Measurements from ENCODE around the gene SORBS1. TPM values are rescaled to one million over a fixed set of nuclear protein-coding genes. Genes with fewer than 3 reads are reported as not detected.

SORBS1 gene
- total and polyA plus RNA-seq, 3 experiments from 2014 or later, result 0.28 to 1.7 (median 0.92) TPM

DNA sequence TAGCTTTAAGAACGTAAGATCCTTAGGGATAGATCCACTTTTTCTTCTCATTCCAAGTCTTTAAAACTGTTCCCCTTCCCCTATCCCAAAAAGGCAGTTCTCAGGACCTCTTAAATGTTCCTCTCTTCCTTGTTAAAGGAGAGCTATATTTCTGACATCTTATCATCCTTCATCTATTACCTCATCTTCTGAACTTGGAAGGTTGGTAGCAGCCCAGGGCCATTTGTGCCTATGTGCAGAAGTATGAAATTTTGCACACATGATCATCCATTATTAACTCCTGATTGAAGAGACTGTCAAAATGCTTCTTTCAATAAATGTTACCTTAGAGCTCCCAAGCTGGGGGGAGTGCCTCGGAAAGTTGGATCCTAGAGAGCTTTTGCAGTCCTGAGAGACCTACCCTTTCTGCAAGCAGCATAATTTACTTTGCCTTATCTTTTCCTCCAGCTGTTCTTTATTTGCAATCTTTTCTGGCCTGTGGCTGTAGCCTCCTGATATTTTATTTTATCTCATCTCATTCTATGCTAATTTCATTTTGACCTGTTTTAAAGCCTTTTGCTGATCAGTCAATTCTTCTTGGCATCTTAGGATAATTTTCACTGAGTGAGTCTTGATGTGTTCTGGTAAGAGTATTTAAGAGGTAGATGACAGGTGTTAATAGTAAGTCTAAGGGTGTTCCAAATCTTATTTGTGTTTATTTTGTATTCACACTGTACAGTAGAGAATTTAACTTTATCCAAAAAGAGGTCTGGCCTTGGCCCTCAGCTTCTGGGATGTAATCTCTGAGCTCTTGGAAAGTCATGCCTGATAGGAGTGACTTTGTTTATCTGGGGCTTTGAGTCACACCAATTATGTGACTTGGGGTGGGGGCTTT lies 135.3 kb downstream of the SORBS1 start:
- H3K9me3 ChIP-seq (ENCODE audit: low read length), result no peaks in the 10 kb centered on the region
- peaks cover 0 to 2% (median 0%) of the 10 kb centered on the region in 3 donors for H3K36me3 Mint-ChIP-seq
- no peaks in the 10 kb centered on the region for H3K27me3 Mint-ChIP-seq
- no peak overlapping the region for H3K4me3 ChIP-seq (ENCODE audit: low read length)
- DNase-seq, result no peak
- no peak overlapping the region for H3K27ac ChIP-seq (ENCODE audit: low read depth, low read length)
- no peaks in the 10 kb centered on the region for H3K27me3 ChIP-seq (ENCODE audit: insufficient read depth, low read length, poor library complexity, severe bottlenecking)
- H3K27ac Mint-ChIP-seq, result no peak overlapping the region
- H3K9me3 Mint-ChIP-seq, result no peaks in the 10 kb centered on the region
- ChIA-PET CTCF (interaction anchor here (0.6 to 1.4 kb wide), 2 partner anchors 12 to 178 kb away, joined by 3 read pairs; no protein-coding TSS in a partner anchor), POLR2A (no interaction called here)
- H3K4me1 Mint-ChIP-seq, result peaks cover 0 to 3% (median 0%) of the 10 kb centered on the region in 3 donors
- H3K36me3 ChIP-seq (ENCODE audit: insufficient read depth, low read length), result no peaks in the 10 kb centered on the region
- H3K4me1 ChIP-seq (ENCODE audit: insufficient read depth, low read length), result no peaks in the 10 kb centered on the region
- H3K4me3 Mint-ChIP-seq, result no peak overlapping the region

DNA sequence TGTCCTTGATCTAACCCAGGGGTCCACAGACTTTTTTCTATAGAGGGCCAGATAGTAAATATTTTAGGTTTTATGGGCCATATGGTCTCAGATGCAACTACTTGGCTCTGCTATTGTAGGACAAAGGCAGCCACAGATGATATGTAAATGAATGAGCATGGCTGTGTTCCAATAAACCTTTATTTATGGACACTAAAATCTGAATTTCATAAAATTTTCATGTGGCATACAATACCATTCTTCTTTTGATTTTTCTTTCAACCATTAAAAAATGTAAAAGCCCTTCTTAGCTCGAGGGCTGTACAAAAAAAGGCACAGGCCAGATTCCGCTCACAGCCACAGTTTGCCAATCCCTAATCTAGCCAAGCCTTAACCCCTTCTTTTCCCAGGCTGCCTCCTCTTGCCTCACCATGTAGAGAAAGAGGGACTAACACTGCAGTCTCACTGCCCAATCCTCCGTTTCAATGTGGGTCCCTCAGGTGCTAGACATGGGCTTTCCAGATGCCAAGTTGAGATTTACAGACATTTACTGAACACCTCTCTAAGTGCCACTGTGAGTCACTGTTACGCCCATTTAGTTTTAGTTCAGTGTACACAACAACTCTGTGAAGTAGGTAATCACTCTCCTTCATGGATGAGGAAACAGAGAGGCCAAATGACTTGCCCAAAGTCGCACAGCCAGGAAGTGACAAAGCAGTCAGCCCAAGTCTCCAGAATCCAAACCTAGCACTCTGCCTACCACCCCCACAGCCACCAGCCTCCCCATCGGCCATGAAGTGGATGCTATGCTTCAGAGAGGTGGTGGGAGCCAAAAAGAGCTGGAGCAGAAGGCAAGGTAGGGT lies 137.8 kb downstream of the SORBS1 start:
- ChIA-PET CTCF (no interaction called here), POLR2A (no interaction called here)
- no peak overlapping the region for H3K4me3 Mint-ChIP-seq
- H3K36me3 Mint-ChIP-seq, result peaks cover 0 to 2% (median 0%) of the 10 kb centered on the region in 3 donors
- Histone ChIP-seq H3K36me3 (ENCODE audit: insufficient read depth, low read length) (no peaks in the 10 kb centered on the region), H3K27me3 (ENCODE audit: insufficient read depth, low read length, poor library complexity, severe bottlenecking) (no peaks in the 10 kb centered on the region), H3K4me1 (ENCODE audit: insufficient read depth, low read length) (no peaks in the 10 kb centered on the region), H3K4me3 (ENCODE audit: low read length) (no peak overlapping the region), H3K27ac (ENCODE audit: low read depth, low read length) (no peak overlapping the region), H3K9me3 (ENCODE audit: low read length) (no peaks in the 10 kb centered on the region)
- H3K27me3 Mint-ChIP-seq, result no peaks in the 10 kb centered on the region
- H3K4me1 Mint-ChIP-seq, result no peaks in the 10 kb centered on the region
- no peak for DNase-seq
- H3K9me3 Mint-ChIP-seq, result no peaks in the 10 kb centered on the region
- H3K27ac Mint-ChIP-seq, result no peak overlapping the region

DNA sequence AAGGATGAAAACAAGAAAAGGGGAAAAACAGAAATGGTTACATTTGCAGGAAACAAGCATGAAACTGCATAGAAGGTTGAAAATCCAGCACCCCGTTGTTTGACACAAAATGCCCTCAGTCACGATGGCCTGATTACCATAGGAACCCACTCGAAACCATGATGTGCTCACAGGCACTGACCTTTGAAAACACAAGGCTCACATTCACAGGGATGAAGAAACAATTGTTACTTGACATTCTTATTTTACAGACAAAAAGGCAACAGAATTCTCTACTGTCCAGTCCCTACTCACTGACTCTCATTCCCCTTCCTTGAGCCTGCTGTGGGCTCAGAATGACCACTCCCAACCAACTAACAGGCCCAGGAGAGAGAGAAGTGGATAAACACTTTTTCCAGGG lies 138.9 kb downstream of the SORBS1 start:
- Mint-ChIP-seq H3K27me3 (no peaks in the 10 kb centered on the region), H3K27ac (no peak overlapping the region), H3K4me3 (no peak overlapping the region), H3K4me1 (no peaks in the 10 kb centered on the region), H3K9me3 (no peaks in the 10 kb centered on the region), H3K36me3 (peaks cover 0 to 1% (median 0%) of the 10 kb centered on the region in 3 donors)
- DNase-seq, result no peak
- H3K27me3 ChIP-seq (ENCODE audit: insufficient read depth, low read length, poor library complexity, severe bottlenecking), result no peaks in the 10 kb centered on the region
- no peak overlapping the region for H3K27ac ChIP-seq (ENCODE audit: low read depth, low read length)
- H3K9me3 ChIP-seq (ENCODE audit: low read length), result no peaks in the 10 kb centered on the region
- H3K4me1 ChIP-seq (ENCODE audit: insufficient read depth, low read length), result no peaks in the 10 kb centered on the region
- no peaks in the 10 kb centered on the region for H3K36me3 ChIP-seq (ENCODE audit: insufficient read depth, low read length)
- H3K4me3 ChIP-seq (ENCODE audit: low read length), result no peak overlapping the region
- CTCF ChIA-PET, result interaction anchor here (2.0 kb wide), 1 partner anchor 9 kb away, joined by 7 read pairs; no protein-coding TSS in a partner anchor
- POLR2A ChIA-PET, result no interaction called here

DNA sequence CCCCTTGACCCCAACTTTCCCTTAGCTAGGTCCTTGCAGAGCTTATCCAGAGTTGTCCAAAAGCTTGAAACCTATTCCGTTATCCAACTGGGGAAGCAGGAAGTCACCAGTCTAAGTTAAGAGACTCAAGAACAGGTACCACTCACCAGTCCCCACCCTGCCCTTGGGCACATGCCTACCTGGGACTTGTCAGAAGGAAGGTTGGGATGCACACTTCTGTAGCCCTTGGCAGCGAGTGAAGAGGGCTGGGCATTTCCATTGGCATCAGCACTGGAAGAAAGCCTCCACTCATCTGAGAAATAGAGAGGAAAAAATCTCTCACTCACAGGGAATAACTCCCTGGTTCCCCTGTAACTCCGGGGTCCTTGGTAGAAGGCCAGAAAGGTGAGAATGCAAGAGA lies 139.4 kb downstream of the SORBS1 start:
- H3K4me1 Mint-ChIP-seq, result no peaks in the 10 kb centered on the region

DNA sequence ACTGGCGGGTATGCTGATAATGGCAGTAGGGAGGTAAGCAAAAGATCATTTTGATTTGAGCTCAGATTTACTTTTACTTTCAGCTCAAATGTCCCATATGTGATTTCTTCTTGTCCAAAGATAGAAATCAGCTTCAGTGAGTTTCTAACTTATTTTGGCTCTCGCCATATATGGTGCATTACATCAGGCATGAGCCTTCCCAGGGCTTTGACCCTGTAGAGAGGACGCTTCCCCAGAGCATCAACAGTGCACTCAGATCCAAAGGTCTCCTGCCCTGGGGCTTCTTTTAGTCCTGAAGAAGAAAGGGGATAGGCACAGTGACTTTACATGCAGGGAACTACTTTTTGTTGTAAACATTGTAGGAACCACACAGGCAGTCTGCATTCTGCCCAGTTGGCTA lies 141.8 kb downstream of the SORBS1 start:
- Histone ChIP-seq H3K4me3 (ENCODE audit: low read length) (no peak overlapping the region), H3K27me3 (ENCODE audit: insufficient read depth, low read length, poor library complexity, severe bottlenecking) (no peaks in the 10 kb centered on the region), H3K4me1 (ENCODE audit: insufficient read depth, low read length) (no peaks in the 10 kb centered on the region), H3K9me3 (ENCODE audit: low read length) (no peaks in the 10 kb centered on the region), H3K36me3 (ENCODE audit: insufficient read depth, low read length) (no peaks in the 10 kb centered on the region), H3K27ac (ENCODE audit: low read depth, low read length) (no peak overlapping the region)
- Mint-ChIP-seq H3K27ac (peak overlapping the region in 1 of 8 donors; percentile 36), H3K36me3 (no peaks in the 10 kb centered on the region), H3K9me3 (no peaks in the 10 kb centered on the region), H3K4me3 (no peak overlapping the region), H3K4me1 (no peaks in the 10 kb centered on the region), H3K27me3 (no peaks in the 10 kb centered on the region)
- POLR2A ChIA-PET, result no interaction called here
- DNase-seq, result no peak
- CTCF ChIA-PET, result interaction anchor here (0.8 to 1.9 kb wide), 4 partner anchors 11 to 13 kb away, joined by 3 to 4 read pairs (median 3); no protein-coding TSS in a partner anchor

More for the DNA sequence above, 139.4 kb downstream of the SORBS1 start:
- Mint-ChIP-seq H3K9me3 (no peaks in the 10 kb centered on the region), H3K27me3 (no peaks in the 10 kb centered on the region), H3K27ac (no peak overlapping the region), H3K4me3 (no peak overlapping the region), H3K36me3 (no peaks in the 10 kb centered on the region)
- no peak for DNase-seq
- H3K4me1 ChIP-seq (ENCODE audit: insufficient read depth, low read length), result no peaks in the 10 kb centered on the region
- H3K36me3 ChIP-seq (ENCODE audit: insufficient read depth, low read length), result no peaks in the 10 kb centered on the region
- no peak overlapping the region for H3K27ac ChIP-seq (ENCODE audit: low read depth, low read length)
- ChIA-PET POLR2A (no interaction called here), CTCF (interaction anchor here (2.0 kb wide), 1 partner anchor 9 kb away, joined by 7 read pairs; no protein-coding TSS in a partner anchor)
- no peaks in the 10 kb centered on the region for H3K27me3 ChIP-seq (ENCODE audit: insufficient read depth, low read length, poor library complexity, severe bottlenecking)
- H3K9me3 ChIP-seq (ENCODE audit: low read length), result no peaks in the 10 kb centered on the region
- H3K4me3 ChIP-seq (ENCODE audit: low read length), result no peak overlapping the region

DNA sequence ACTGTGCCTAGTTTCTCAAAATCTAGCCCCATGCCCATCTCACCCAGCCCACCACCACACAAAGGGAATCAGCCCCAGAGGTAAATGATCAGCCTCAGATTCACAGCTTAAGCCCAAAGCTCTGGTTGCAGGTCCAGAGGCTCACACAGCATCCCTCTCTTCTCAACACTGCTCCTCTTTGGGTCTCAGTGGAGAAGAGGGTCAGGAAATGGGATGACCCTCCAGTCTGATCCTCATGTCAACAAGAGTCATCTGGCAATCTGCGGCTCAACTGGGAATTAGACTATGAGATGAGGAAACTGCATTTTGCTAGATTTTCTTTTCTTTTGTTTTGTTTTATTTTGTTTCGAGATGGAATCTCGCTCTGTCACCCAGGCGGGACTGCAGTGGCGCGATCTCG lies 144.2 kb downstream of the SORBS1 start:
- Histone ChIP-seq H3K36me3 (ENCODE audit: insufficient read depth, low read length) (no peaks in the 10 kb centered on the region), H3K27me3 (ENCODE audit: insufficient read depth, low read length, poor library complexity, severe bottlenecking) (no peaks in the 10 kb centered on the region), H3K4me3 (ENCODE audit: low read length) (no peak overlapping the region), H3K9me3 (ENCODE audit: low read length) (no peaks in the 10 kb centered on the region), H3K4me1 (ENCODE audit: insufficient read depth, low read length) (no peaks in the 10 kb centered on the region), H3K27ac (ENCODE audit: low read depth, low read length) (no peak overlapping the region)
- CTCF ChIA-PET, result interaction anchor here (1.3 kb wide), 1 partner anchor 13 kb away, joined by 3 read pairs; no protein-coding TSS in a partner anchor
- Mint-ChIP-seq H3K4me1 (no peaks in the 10 kb centered on the region), H3K4me3 (no peak overlapping the region), H3K9me3 (no peaks in the 10 kb centered on the region), H3K27me3 (no peaks in the 10 kb centered on the region), H3K36me3 (peaks cover 0 to 4% (median 0%) of the 10 kb centered on the region in 3 donors), H3K27ac (no peak overlapping the region)
- DNase-seq, result no peak
- POLR2A ChIA-PET, result no interaction called here

DNA sequence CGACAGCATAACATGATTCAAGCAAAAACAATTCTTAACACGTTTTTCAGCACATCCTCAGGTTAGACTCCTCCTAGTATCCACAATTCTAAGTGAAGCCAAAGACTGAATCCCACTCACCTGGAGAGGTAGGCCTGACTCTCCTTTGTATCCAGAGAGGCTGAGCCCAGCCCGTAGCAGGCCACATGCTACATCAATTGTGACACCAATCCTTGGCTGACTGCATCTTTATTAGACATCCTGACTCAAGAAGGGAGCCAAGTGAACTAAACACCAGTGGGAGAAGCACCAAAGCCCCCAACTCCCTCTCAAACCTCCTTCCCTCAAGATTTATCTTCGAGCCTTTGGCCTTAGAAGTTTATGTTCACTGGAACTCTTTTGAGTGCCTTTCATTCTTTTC lies 144.9 kb downstream of the SORBS1 start:
- Histone ChIP-seq H3K27me3 (ENCODE audit: insufficient read depth, low read length, poor library complexity, severe bottlenecking) (no peaks in the 10 kb centered on the region), H3K4me3 (ENCODE audit: low read length) (no peak overlapping the region), H3K27ac (ENCODE audit: low read depth, low read length) (no peak overlapping the region), H3K36me3 (ENCODE audit: insufficient read depth, low read length) (no peaks in the 10 kb centered on the region), H3K9me3 (ENCODE audit: low read length) (no peaks in the 10 kb centered on the region), H3K4me1 (ENCODE audit: insufficient read depth, low read length) (no peaks in the 10 kb centered on the region)
- peaks cover 0 to 4% (median 0%) of the 10 kb centered on the region in 3 donors for H3K36me3 Mint-ChIP-seq
- H3K4me3 Mint-ChIP-seq, result no peak overlapping the region
- peak overlapping the region in 1 of 8 donors; percentile 75 for H3K27ac Mint-ChIP-seq
- ChIA-PET POLR2A (no interaction called here), CTCF (no interaction called here)
- DNase-seq, result no peak
- no peaks in the 10 kb centered on the region for H3K27me3 Mint-ChIP-seq
- no peaks in the 10 kb centered on the region for H3K4me1 Mint-ChIP-seq
- no peaks in the 10 kb centered on the region for H3K9me3 Mint-ChIP-seq

DNA sequence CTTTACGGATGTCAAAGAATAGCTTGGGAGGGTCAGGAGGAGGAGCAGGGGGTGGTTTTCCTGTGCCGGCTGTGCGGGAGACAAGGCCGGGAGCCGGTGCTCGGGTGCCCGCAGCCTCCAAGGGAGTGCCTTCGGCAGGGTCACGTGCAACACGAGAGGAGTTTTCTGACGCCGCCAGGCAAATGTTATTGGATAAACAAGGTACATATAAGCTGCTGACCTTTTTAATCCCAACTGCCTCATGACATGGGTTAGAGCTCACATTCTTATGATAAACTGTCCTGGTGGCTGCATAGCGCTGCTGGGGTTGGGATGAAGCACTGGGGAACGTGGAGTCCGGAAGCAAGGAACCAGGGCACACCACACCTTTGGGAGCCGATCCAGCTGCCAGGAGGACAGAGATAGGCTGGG lies 145.5 kb downstream of the SORBS1 start:
- H3K27ac ChIP-seq (ENCODE audit: low read depth, low read length), result no peak overlapping the region
- Mint-ChIP-seq H3K36me3 (peaks cover 0 to 4% (median 0%) of the 10 kb centered on the region in 3 donors), H3K4me1 (no peaks in the 10 kb centered on the region), H3K9me3 (no peaks in the 10 kb centered on the region), H3K4me3 (no peak overlapping the region), H3K27me3 (no peaks in the 10 kb centered on the region), H3K27ac (peak overlapping the region in 1 of 8 donors; percentile 75)
- no peak overlapping the region for H3K4me3 ChIP-seq (ENCODE audit: low read length)
- no peak for DNase-seq
- no peaks in the 10 kb centered on the region for H3K4me1 ChIP-seq (ENCODE audit: insufficient read depth, low read length)
- H3K36me3 ChIP-seq (ENCODE audit: insufficient read depth, low read length), result no peaks in the 10 kb centered on the region
- no peaks in the 10 kb centered on the region for H3K27me3 ChIP-seq (ENCODE audit: insufficient read depth, low read length, poor library complexity, severe bottlenecking)
- ChIA-PET CTCF (no interaction called here), POLR2A (no interaction called here)
- no peaks in the 10 kb centered on the region for H3K9me3 ChIP-seq (ENCODE audit: low read length)

Data from CD8-positive, alpha-beta memory T cell (primary cell).